HepG2 (cell line): ENCODE measurements around the gene MUCL3. TPM values are rescaled to one million over a fixed set of nuclear protein-coding genes. Genes with fewer than 3 reads are reported as not detected.

ENCODE experiments used
- ATAC-seq: fragments of 200-7000 bp; cut with Tn5 transposase; 3 replicates; pipeline ENCODE4 v1.9.1; 2020; ENCODE audit warnings: mild to moderate bottlenecking, moderate library complexity
- BruUV-seq: library from RNA; stranded (reverse); fragments of 400-500 nt; replicated peaks from 2 replicates; lab custom pipeline; 2021; lab: Mats Ljungman, UMichigan
- CTCF ChIA-PET: fragments of 300-600 bp; formaldehyde crosslinking; extraction: SDS; loops from one replicate; lab custom pipeline; 2021; ENCODE audit warnings: low total read pairs, inconsistent platforms, low intra/inter-chr PET ratio; lab: Yijun Ruan, JAX
- POLR2A ChIA-PET: fragments of 350-600 bp; sonication (Branson Sonifier 250); formaldehyde crosslinking; loops from one replicate; lab custom pipeline; 2020; ENCODE audit warnings: antibody characterized with exemption, inconsistent platforms; lab: Yijun Ruan, JAX
- DNase-seq: peaks from one replicate; pipeline ENCODE4 v3.0.0-alpha.2; 2015; ENCODE audit warnings: low spot score
- FAIRE-seq: peaks from 3 replicates; lab custom pipeline; 2011; peaks lifted over from hg19 to GRCh38; lab: Jason Lieb, UNC
- H2AFZ ChIP-seq: one replicate; pipeline ENCODE4 v1.6.1; 2011; ENCODE audit warnings: low read length, inconsistent platforms
- H3K27ac ChIP-seq: fragments of 300-600 bp; 3 replicates; pipeline ENCODE4 v1.8.0; 2011; ENCODE audit warnings: mixed run types, mild to moderate bottlenecking, mixed read lengths, low read length, inconsistent platforms; ENCODE audit not compliant: insufficient read depth; ENCODE audit errors: extremely low read length
- H3K27me3 ChIP-seq, 2 experiments: fragments of 200-600 bp in 1 of 2; 2 replicates in 1 of 2; 3 replicates in 1 of 2; pipeline versions ENCODE4 v1.6.0 to v1.8.0; 2011; ENCODE audit warnings: low read length in 2 of 2, mild to moderate bottlenecking in 2 of 2, moderate library complexity in 2 of 2, inconsistent platforms in 1 of 2; ENCODE audit not compliant: insufficient read depth in 2 of 2, control insufficient read depth in 1 of 2
- H3K36me3 ChIP-seq, 2 experiments: fragments of 200-600 bp in 1 of 2; replicated peaks in 1 of 2; 2 replicates in 1 of 2; 3 replicates in 1 of 2; pipeline versions ENCODE4 v1.5.1 to v1.8.0; 2011; ENCODE audit warnings: low read length in 2 of 2, inconsistent platforms in 1 of 2; ENCODE audit not compliant: insufficient read depth in 2 of 2, control insufficient read depth in 1 of 2
- H3K4me1 ChIP-seq: 2 replicates; pipeline ENCODE4 v1.5.1; 2012; ENCODE audit warnings: low read length, inconsistent platforms; ENCODE audit not compliant: insufficient read depth
- H3K4me2 ChIP-seq: 2 replicates; pipeline ENCODE4 v1.6.0; 2011; ENCODE audit warnings: low read depth, low read length, inconsistent platforms
- H3K4me3 ChIP-seq, 3 experiments: fragments of 200-600 bp in 1 of 3; sonication (generic), shearing (Covaris generic) in 1 of 3; replicated peaks in 1 of 3; 2 replicates each; pipeline ENCODE4 v1.5.1; 2011 to 2016; ENCODE audit warnings: low read length in 3 of 3, inconsistent platforms in 2 of 3, low read depth in 2 of 3, mild to moderate bottlenecking in 2 of 3, control low read depth in 1 of 3, mixed read lengths in 1 of 3; ENCODE audit not compliant: insufficient read depth in 1 of 3
- H3K79me2 ChIP-seq: one replicate; pipeline ENCODE4 v1.6.1; 2011; ENCODE audit warnings: low read length, inconsistent platforms; ENCODE audit not compliant: insufficient read depth
- H3K9ac ChIP-seq: 2 replicates; pipeline ENCODE4 v1.6.0; 2011; ENCODE audit warnings: mild to moderate bottlenecking, low read depth, low read length, inconsistent platforms; ENCODE audit not compliant: insufficient read depth
- H3K9me3 ChIP-seq: 2 replicates; pipeline ENCODE4 v1.5.1; 2012; ENCODE audit warnings: mild to moderate bottlenecking, low read length
- H4K20me1 ChIP-seq: 2 replicates; pipeline ENCODE4 v1.6.0; 2011; ENCODE audit warnings: inconsistent platforms, mild to moderate bottlenecking, low read length, moderate library complexity; ENCODE audit not compliant: insufficient read depth
- EHMT2 ChIP-seq: fragments of 200-600 bp; sonication (generic); IDR thresholded peaks from 2 replicates; pipeline ENCODE4 v1.7.0; 2017; ENCODE audit warnings: antibody characterized with exemption, low read depth, low read length, borderline replicate concordance
- ERF ChIP-seq: IDR thresholded peaks from 2 replicates; pipeline ENCODE4 v1.6.1; 2018; ENCODE audit warnings: missing biosample characterization, missing genetic modification reagents
- HOXA3 ChIP-seq: sonication (generic); formaldehyde crosslinking; IDR thresholded peaks from 2 replicates; pipeline ENCODE4 v1.5.0; 2020; ENCODE audit warnings: missing genetic modification reagents
- HOXA9 ChIP-seq: sonication (generic); formaldehyde crosslinking; IDR thresholded peaks from 2 replicates; pipeline ENCODE4 v1.8.1; 2022; ENCODE audit warnings: missing genetic modification reagents, mild to moderate bottlenecking, moderate library complexity, borderline replicate concordance
- MEIS2 ChIP-seq: sonication (generic); formaldehyde crosslinking; IDR thresholded peaks from 2 replicates; pipeline ENCODE4 v1.9.0; 2021; ENCODE audit warnings: mild to moderate bottlenecking, missing genetic modification reagents
- NFAT5 ChIP-seq: sonication (generic); formaldehyde crosslinking; IDR thresholded peaks from 2 replicates; pipeline ENCODE4 v1.4.0; 2020; ENCODE audit warnings: missing genetic modification reagents
- RERE ChIP-seq: IDR thresholded peaks from 2 replicates; pipeline ENCODE4 v1.6.1; 2016; ENCODE audit warnings: low read depth, missing genetic modification reagents, missing compliant biosample characterization
- RFXAP ChIP-seq: sonication (generic); formaldehyde crosslinking; IDR thresholded peaks from 2 replicates; pipeline ENCODE4 v1.4.0; 2020; ENCODE audit warnings: missing genetic modification reagents, borderline replicate concordance
- TARDBP ChIP-seq: sonication (generic); formaldehyde crosslinking; IDR thresholded peaks from 2 replicates; pipeline ENCODE4 v1.8.0; 2022; ENCODE audit warnings: mild to moderate bottlenecking, missing genetic modification reagents
- ZBTB44 ChIP-seq: sonication (generic); formaldehyde crosslinking; IDR thresholded peaks from 2 replicates; pipeline ENCODE4 v1.4.0; 2020; ENCODE audit warnings: missing genetic modification reagents
- ZNF12 ChIP-seq: sonication (generic); formaldehyde crosslinking; IDR thresholded peaks from 2 replicates; pipeline ENCODE4 v1.5.0; 2020; ENCODE audit warnings: missing genetic modification reagents
- ZNF839 ChIP-seq: sonication (generic); formaldehyde crosslinking; IDR thresholded peaks from 2 replicates; pipeline ENCODE4 v1.4.0; 2020; ENCODE audit warnings: missing genetic modification reagents, mild to moderate bottlenecking, borderline replicate concordance
- ZNF879 ChIP-seq: sonication (generic); formaldehyde crosslinking; IDR thresholded peaks from 2 replicates; pipeline ENCODE4 v1.8.1; 2023; ENCODE audit warnings: missing genetic modification reagents
- ZSCAN29 ChIP-seq: sonication (generic); formaldehyde crosslinking; conservative IDR thresholded peaks from 2 replicates; pipeline ENCODE4 v1.4.0; 2020; ENCODE audit warnings: mild to moderate bottlenecking, missing genetic modification reagents
- WGBS: methylation state at CpG from one replicate; pipeline ENCODE4 v1.1.6; 2017; ENCODE audit warnings: low lambda C conversion rate; 5-methylcytosine and 5-hydroxymethylcytosine counted together
- in situ Hi-C: cut with HindIII; loops from 2 replicates; pipeline ENCODE4 v1.10.0; 2017; ENCODE audit warnings: low pct_unique_long_range_greater_than_20kb; ENCODE audit not compliant: extremely low pct_ligation_motif_present
- intact Hi-C: fragments of 100-400 bp; cut with micrococcal nuclease; formaldehyde crosslinking; loops from one replicate; pipeline ENCODE4 v1.10.0; 2022; ENCODE audit not compliant: unreplicated experiment
- polyA plus RNA-seq, 8 experiments: library from polyadenylated mRNA; depleted of rRNA in 3 of 8; stranded (reverse) in 7 of 8; unstranded in 1 of 8; fragments of >200 nt; fragmentation: Illumina TruSeq in 4 of 8; extraction: Trizol in 4 of 8; gene quantifications; 2 replicates each; pipeline versions ENCODE4 v1.2.1 to v1.2.3, GENCODE V29; 2011 to 2016; ENCODE audit warnings: low read depth in 4 of 8, missing spikeins in 1 of 8, mixed read lengths in 1 of 8; ENCODE audit not compliant: insufficient read depth in 1 of 8
- total RNA-seq, 5 experiments: library from RNA; depleted of rRNA; stranded (reverse); fragments of >200 nt; fragmentation: Illumina TruSeq; extraction: Trizol; gene quantifications; 2 replicates each; pipeline ENCODE4 v1.2.3, GENCODE V29; 2016; ENCODE audit warnings: low read depth in 1 of 5

The MUCL3 gene
- total and polyA plus RNA-seq, 2 of the 13 experiments (the other 11 are each of a cell fraction or from before 2014, with no cell fraction given), result not detected

- H3K4me2 ChIP-seq, result no peak overlapping the region
- no TSS peak for BruUV-seq
- TF ChIP-seq RERE (CRISPR knock-in tag) (no peak), TARDBP (no peak), ZNF12 (CRISPR knock-in tag) (no peak), ZBTB44 (CRISPR knock-in tag) (no peak), MEIS2 (CRISPR knock-in tag) (no peak), NFAT5 (CRISPR knock-in tag) (no peak), ZNF839 (CRISPR knock-in tag) (no peak), HOXA3 (no peak), ZNF879 (no peak), EHMT2 (no peak), HOXA9 (CRISPR knock-in tag) (no peak), RFXAP (CRISPR knock-in tag) (no peak), ERF (CRISPR knock-in tag) (no peak), ZSCAN29 (CRISPR knock-in tag) (no peak)
These were observed 9.5 kb upstream of the MUCL3 start for GRCh38 chr6:30931272-30931671.

More at GRCh38 chr6:30931272-30931671, 9.5 kb upstream of the MUCL3 start:
- no peak overlapping the region for H3K9ac ChIP-seq
- WGBS, result 31% methylated on average over 8 of the region's 8 CpGs
- no peaks in the 10 kb centered on the region for H3K4me1 ChIP-seq
- ChIA-PET CTCF (no interaction called here), POLR2A (no interaction called here)
- no peak overlapping the region for H3K27ac ChIP-seq
- FAIRE-seq (no peak), ATAC-seq (no peak), DNase-seq (no peak)
- H3K9me3 ChIP-seq, result no peaks in the 10 kb centered on the region
- intact Hi-C loops, result no loop called here
- no peaks in the 10 kb centered on the region for H3K79me2 ChIP-seq
- H3K36me3 ChIP-seq, result peaks cover 5% of the 10 kb centered on the region in 2 experiments; a peak in 4 of 5 replicates
- in situ Hi-C loops, result no loop called here
- H4K20me1 ChIP-seq, result no peaks in the 10 kb centered on the region
- H3K4me3 ChIP-seq, result no peak overlapping the region
- peaks cover 2 to 25% of the 10 kb centered on the region in 2 experiments; a peak in 2 of 5 replicates for H3K27me3 ChIP-seq
- no peak overlapping the region for H2AFZ ChIP-seq
